ENCODE data around the gene MAP6. TPM values are rescaled to one million over a fixed set of nuclear protein-coding genes. Genes with fewer than 3 reads are reported as not detected.
A peak's percentile ranks its signal among the peaks of the same experiment; 100 is the strongest.

MAP6 gene
- total RNA-seq, 1 donor from 2014 or later, result 4.9 TPM

GRCh38 chr11:75582895-75583717, 85.7 kb downstream of the MAP6 start:
- intact Hi-C loops (cut with DNase I), result no loop called here
- peak; percentile 74 for DNase-seq

DNA sequence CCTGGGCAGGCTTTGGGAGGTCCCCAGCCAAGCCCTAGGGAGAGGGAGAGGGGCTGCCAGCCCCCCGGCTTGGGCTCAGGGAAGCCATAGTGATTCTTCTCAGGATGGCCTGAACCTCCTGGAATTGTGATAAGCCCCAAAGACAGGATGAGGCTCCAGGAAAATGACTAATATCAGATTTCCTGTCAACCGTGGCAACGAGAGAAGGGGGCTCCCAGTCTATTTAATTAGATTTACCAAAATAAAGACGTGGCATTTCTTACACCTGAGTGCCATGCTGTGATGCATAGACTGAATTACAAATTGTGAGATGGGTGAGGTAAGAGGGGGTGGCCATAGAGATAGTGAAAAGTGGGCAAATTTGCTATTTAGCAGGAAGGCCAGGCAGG, 86.3 kb downstream of the MAP6 start:
- ATAC-seq (ENCODE audit: poor library complexity), result no peak
- intact Hi-C loops (cut with DNase I), result no loop called here

More at GRCh38 chr11:75582895-75583717, 85.7 kb downstream of the MAP6 start:
- ATAC-seq (ENCODE audit: poor library complexity), result peak; percentile 83

DNA sequence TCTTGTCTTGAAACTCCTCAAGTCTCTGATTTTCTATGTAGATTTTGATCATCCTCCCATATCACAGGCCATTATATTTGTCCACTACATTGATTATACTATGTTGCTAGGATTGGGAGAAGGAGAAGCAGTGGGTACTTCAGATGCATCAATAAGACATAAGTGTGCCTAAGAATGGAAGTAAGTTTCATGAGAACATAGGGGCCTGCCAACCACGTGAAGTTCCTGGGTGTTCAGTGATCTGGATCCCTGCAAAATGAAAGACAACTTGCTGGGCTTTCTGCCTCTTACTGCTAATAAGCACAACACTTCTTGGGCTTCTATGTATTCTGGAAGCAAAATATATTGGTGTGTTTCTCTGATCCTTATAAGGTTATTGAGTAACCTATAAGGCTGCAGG, 89.0 kb downstream of the MAP6 start:
- no peak for ATAC-seq (ENCODE audit: poor library complexity)
- intact Hi-C loops (cut with DNase I), result loop anchor here (2.0 kb wide), 1 partner anchor 31 kb away; no protein-coding TSS in a partner anchor
- DNase-seq, result no peak

More for the DNA sequence above, 86.3 kb downstream of the MAP6 start:
- peak; percentile 13 for DNase-seq

DNA sequence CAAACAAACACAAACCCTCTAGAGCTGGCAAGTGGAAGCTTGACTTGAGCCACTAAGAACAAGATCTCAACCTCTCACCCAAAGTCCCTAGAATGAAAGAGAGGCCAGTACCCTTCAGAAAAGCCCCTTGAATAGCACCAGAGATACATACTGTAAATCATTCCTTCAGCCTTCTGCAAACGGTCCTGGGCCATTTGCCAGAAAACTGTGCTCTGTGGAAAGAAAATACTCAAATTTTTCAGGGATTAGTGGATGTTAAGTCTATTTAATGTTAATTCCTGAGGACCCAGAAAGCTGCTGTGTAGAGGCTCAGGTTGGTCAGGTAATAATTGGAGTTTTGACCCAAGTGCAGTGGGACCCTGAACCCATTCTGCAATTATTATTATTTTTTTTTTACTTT, 89.9 kb downstream of the MAP6 start:
- no peak for DNase-seq
- intact Hi-C loops (cut with DNase I), result loop anchor here (2.0 kb wide), 1 partner anchor 30 kb away; no protein-coding TSS in a partner anchor
- no peak for ATAC-seq (ENCODE audit: poor library complexity)

GRCh38 chr11:75577207-75577606, 91.6 kb downstream of the MAP6 start:
- no peak for ATAC-seq (ENCODE audit: poor library complexity)
- DNase-seq, result peak; percentile 72
- intact Hi-C loops (cut with DNase I), result no loop called here

- ATAC-seq (ENCODE audit: poor library complexity), result no peak
- DNase-seq, result peak; percentile 68
- intact Hi-C loops (cut with DNase I), result no loop called here
Observed at GRCh38 chr11:75576499-75576918, 92.3 kb downstream of the MAP6 start.

DNA sequence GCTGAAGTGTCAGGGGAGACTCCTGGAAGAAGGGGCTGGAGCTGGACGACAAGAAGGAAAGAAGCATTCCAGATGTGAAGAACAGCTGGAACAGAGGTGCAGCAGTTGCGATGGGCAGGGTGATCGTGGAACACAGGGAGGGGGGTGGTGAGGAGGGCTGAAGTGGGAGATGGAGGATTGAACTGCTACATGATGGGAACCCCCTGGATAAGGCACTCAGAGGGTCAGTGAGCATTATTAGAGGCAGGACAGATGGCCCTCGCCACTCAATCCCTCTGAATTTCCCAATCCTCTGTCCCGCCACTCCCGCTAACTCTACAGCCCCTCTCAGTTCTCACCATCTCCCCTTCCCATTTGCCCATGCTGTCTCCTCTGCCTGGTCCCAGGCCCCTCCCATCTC, 92.8 kb downstream of the MAP6 start:
- no peak for DNase-seq
- no peak for ATAC-seq (ENCODE audit: poor library complexity)
- intact Hi-C loops (cut with DNase I), result no loop called here

DNA sequence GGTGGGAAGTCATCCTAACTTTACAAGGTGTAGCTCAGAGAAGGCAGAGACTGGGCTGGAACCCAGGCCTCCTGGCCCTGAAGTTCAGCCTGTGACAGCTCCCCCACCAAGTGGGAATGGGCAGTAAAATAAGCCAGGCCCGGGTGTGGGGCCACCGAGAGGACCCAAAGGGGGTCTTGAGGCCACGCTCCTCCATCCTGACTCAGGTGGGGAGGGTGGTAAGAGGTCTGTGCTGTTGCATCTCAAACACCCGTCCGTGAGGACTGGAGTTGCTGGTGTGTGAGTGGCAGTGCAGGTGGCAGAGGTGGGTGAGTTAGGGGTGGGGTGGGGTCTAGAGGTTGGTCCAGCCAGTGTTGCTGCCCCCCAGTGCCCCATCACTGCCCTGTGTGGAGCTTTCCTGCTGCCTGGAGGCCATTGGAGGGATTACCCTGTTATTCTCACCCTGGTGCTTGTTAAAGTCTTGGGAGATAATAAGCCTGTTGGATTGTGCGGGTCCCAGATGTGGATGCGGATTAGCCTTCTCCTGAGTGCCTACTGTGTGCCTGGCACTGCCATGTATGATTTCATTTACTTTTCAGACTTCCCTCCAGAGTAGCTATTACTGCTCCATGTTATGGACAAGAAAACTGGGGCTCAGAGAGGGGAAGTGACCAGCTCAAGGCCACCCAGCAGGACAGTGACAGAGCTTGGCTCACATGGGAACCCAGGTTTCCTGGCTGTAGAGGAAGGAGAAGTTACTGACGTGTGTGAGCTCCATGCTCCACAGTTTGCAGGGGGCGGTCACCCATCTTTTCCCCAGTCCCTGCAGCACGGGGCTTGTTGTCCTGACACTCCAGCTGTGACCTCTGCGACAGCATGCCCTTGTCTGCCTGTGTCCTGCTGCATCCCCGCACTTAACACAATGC, 93.9 kb downstream of the MAP6 start:
- DNase-seq (peak; percentile 13), ATAC-seq (ENCODE audit: poor library complexity) (no peak)
- intact Hi-C loops (cut with DNase I), result no loop called here

GRCh38 chr11:75572744-75573143, 96.1 kb downstream of the MAP6 start:
- DNase-seq (no peak), ATAC-seq (ENCODE audit: poor library complexity) (peak; percentile 63)
- intact Hi-C loops (cut with DNase I), result no loop called here

- ATAC-seq (ENCODE audit: poor library complexity) (no peak), DNase-seq (no peak)
- intact Hi-C loops (cut with DNase I), result no loop called here
Observed at GRCh38 chr11:75571625-75572024, 97.2 kb downstream of the MAP6 start.

DNA sequence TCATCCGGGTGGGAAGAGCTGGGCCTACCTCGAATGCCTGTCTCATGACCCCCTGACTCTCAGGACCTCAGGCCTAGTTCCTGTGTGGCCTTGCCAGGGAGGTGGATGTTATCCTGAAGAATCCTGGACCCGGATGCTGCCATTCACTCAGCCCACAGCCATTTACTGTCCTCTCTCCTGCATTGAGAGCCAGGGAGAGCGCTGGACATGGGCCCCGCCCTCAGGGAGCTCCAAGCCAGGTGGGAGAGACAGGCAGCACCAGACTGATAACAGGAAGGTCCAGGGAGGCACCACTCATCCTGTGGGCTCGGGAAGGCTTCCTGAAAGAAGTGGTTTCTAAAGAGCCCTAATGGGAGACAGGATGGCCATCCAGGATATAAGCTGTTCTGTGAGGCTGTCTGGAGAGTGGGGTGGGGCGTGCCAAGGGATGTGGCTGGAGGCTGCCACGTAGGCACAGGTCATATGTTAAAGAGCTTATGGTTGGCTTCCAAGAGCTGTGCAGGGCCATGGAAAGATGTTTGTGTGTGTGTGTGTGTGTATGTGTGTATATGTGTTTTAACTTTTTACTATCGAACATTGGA, 98.2 kb downstream of the MAP6 start:
- ATAC-seq (ENCODE audit: poor library complexity) (no peak), DNase-seq (peak; percentile 10)
- intact Hi-C loops (cut with DNase I), result no loop called here

GRCh38 chr11:75568616-75569219, 100.1 kb downstream of the MAP6 start:
- intact Hi-C loops (cut with DNase I), result no loop called here
- DNase-seq, result peak; percentile 9

DNA sequence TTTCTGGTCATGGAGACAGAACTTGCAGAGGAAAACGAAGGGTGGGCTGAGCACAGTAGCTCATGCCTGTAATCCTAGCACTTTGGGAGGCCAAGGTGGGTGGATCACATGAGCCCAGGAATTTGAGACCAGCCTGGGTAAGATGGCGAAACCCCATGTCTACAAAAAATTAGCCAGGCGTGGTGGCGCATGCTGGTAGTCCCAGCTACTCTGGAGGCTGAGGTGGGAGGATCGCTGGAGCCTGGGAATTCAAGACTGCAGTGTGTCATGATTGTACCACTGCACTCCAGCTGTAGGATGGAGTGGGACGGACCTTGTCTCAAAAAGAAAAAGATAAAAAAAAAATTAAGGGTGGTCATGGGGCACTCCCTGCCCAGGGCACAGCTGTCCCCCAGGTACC, 100.9 kb downstream of the MAP6 start:
- ATAC-seq (ENCODE audit: poor library complexity) (no peak), DNase-seq (no peak)
- intact Hi-C loops (cut with DNase I), result no loop called here

More at GRCh38 chr11:75568616-75569219, 100.1 kb downstream of the MAP6 start:
- no peak for ATAC-seq (ENCODE audit: poor library complexity)

DNA sequence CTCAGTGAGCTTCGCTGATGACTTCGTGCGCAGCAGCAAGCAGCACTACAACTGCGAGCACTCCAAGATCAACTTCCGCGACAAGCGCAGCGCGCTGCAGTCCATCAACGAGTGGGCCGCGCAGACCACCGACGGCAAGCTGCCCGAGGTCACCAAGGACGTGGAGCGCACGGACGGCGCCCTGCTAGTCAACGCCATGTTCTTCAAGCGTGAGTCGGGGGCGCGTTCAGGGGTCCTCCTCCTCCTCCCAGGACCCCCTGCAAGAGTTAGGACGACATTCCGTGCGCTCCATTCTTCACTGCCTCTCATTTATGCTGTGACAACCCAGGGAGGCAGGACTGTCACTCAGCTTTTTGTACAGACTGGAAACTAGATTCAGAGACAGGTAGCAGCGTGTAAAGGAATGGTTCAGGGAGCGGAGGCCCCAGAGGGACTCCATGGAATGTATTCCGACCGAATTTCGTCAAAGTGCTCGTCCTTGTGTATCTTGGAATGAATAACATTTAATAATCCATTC, 102.0 kb downstream of the MAP6 start:
- intact Hi-C loops (cut with DNase I), result no loop called here
- no peak for ATAC-seq (ENCODE audit: poor library complexity)
- DNase-seq, result peak; percentile 38

DNA sequence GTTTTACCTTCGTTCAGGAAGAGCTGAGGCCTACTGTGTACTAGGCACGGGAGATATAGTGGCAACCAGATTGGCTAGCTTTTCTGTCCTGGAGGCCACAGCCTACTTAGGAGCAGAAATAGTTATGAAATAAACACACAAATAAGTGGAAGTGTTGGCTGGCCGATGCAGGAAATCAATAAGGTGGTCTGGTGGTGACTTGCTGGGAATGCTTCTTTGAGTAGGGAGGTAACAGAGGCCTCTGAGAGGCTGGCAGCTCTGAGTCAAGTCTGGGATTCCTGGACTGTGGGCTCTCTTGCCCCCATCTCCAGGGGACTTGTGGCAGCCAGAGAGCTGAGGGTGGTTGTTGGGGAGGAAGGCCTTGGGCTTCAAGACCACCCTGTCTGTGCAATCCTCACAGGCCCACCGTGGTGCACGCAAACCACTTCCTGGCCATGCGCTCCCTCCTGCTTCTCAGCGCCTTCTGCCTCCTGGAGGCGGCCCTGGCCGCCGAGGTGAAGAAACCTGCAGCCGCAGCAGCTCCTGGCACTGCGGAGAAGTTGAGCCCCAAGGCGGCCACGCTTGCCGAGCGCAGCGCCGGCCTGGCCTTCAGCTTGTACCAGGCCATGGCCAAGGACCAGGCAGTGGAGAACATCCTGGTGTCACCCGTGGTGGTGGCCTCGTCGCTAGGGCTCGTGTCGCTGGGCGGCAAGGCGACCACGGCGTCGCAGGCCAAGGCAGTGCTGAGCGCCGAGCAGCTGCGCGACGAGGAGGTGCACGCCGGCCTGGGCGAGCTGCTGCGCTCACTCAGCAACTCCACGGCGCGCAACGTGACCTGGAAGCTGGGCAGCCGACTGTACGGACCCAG, 102.7 kb downstream of the MAP6 start:
- no peak for ATAC-seq (ENCODE audit: poor library complexity)
- intact Hi-C loops (cut with DNase I), result no loop called here
- DNase-seq, result peak; percentile 39

- DNase-seq, result peak; percentile 78
- intact Hi-C loops (cut with DNase I), result no loop called here
- peak; percentile 23 for ATAC-seq (ENCODE audit: poor library complexity)
Observed at GRCh38 chr11:75565221-75565814, 103.5 kb downstream of the MAP6 start.

- DNase-seq (peak; percentile 75), ATAC-seq (ENCODE audit: poor library complexity) (no peak)
- intact Hi-C loops (cut with DNase I), result no loop called here
Observed at GRCh38 chr11:75563978-75564552, 104.8 kb downstream of the MAP6 start.

Data from Right ventricle myocardium superior (tissue), 1 donor.